Psoas muscle (tissue), 8 donors: ENCODE measurements around the gene TMEM130. TPM values are rescaled to one million over a fixed set of nuclear protein-coding genes. Genes with fewer than 3 reads are reported as not detected.
A peak's percentile ranks its signal among the peaks of the same experiment; 100 is the strongest.
"Not testable (repeated sequence)": the region's sequence is repeated elsewhere in the genome, so short reads cannot be mapped to it uniquely, and the experiment has no call there.

Experiments used
- ATAC-seq, 4 donors: fragments of 200-7000 bp; cut with Tn5 transposase; one replicate each; pipeline ENCODE4 v1.9.1; 2020; ENCODE audit warnings: moderate library complexity in 3 of 4, mild to moderate bottlenecking in 2 of 4
- DNase-seq, 2 donors: peaks; one replicate each; pipeline ENCODE4 v3.0.0-alpha.2; 2020
- H3K27ac ChIP-seq: fragments of 200-600 bp; one replicate; pipeline ENCODE4 v1.8.0; 2022
- H3K27me3 ChIP-seq, 3 donors: fragments of 200-600 bp in 1 of 3; one replicate each; pipeline versions ENCODE4 v1.6.1 to v1.8.0; 2013 to 2022; ENCODE audit warnings: low read length in 2 of 3, mild to moderate bottlenecking in 2 of 3, moderate library complexity in 1 of 3; ENCODE audit not compliant: insufficient read depth in 3 of 3
- H3K36me3 ChIP-seq, 2 donors: fragments of 200-600 bp in 1 of 2; one replicate each; pipeline versions ENCODE4 v1.6.1 to v1.8.0; 2013 to 2022; ENCODE audit warnings: low read depth in 1 of 2, mild to moderate bottlenecking in 1 of 2, moderate library complexity in 1 of 2; ENCODE audit not compliant: insufficient read depth in 1 of 2
- H3K4me1 ChIP-seq: fragments of 200-600 bp; one replicate; pipeline ENCODE4 v1.8.0; 2022
- H3K4me3 ChIP-seq: fragments of 200-600 bp; one replicate; pipeline ENCODE4 v1.8.0; 2022; ENCODE audit warnings: mild to moderate bottlenecking
- H3K9me3 ChIP-seq: fragments of 200-600 bp; one replicate; pipeline ENCODE4 v1.8.0; 2022
- WGBS, 3 donors: extraction: QIAGEN DNeasy Blood & Tissue Kit; methylation state at CpG; one replicate each; pipeline versions ENCODE4 v1.1.6 to v1.1.7; 2013; 5-methylcytosine and 5-hydroxymethylcytosine counted together
- intact Hi-C, 2 donors: fragments of 100-400 bp; cut with DNase I; formaldehyde crosslinking; loops; one replicate each; pipeline versions ENCODE4 v1.11.0 to v1.14.2; 2022
- polyA plus RNA-seq, 3 donors: library from polyadenylated mRNA; stranded (reverse); fragments of 200-250 nt; gene quantifications; one replicate each; pipeline ENCODE4 v1.2.3, GENCODE V29; 2013
- total RNA-seq, 4 donors: library from RNA; stranded (reverse); fragmentation: NEBNext Ultra II Directional in 2 of 4; extraction: Animal tissue kit (Norgen Biotek cat#: 25700) in 2 of 4; gene quantifications; one replicate each; pipeline versions ENCODE4 v1.2.1 to v1.2.4, GENCODE V29; 2021 to 2023
- TF ChIP-seq, protein P1 (sequence below): fragments of 200-600 bp; IDR thresholded peaks from one replicate; pipeline ENCODE4 v1.8.0; 2022; ENCODE audit warnings: antibody characterized with exemption
- donor health status: healthy with polysubstance abuse.
- donor health status: DM: no; HTN: no; CAD: no; lungs with moderate emphysema.
- donor health status: Bipolar disorder and iron deficiency.
- donor health status: healthy.
- donor health status: DM: yes; HTN: yes; CAD: no.
- donor health status: DM: no; HTN: no; CAD: no.
- donor health status: DM: no; HTN: no; CAD: no.
- donor health status: DM: yes; HTN: yes; CAD: no.

Gene TMEM130
- total and polyA plus RNA-seq, 7 donors: 0.08 TPM; not detected in 6

DNA sequence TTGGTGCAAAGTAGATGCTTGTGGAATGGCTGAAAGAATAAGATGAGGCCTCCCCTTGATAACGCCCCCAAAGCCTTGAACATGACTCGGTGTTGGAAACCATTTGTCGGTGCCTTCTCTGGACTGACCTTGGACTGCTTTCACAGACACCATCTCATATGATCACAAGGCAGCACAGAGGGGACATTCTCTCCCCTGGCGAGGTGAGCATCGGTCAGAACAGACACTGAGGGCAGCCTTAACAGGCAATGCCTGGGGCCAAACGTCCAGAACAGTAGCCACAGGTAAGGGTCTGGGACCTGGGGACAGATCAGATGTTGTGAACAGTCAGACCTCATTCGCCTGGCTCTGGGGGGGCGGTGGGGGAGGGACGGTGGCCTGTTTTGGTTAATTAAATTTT, 5.7 kb upstream of the TMEM130 start:
- Histone ChIP-seq H3K9me3 (no peaks in the 10 kb centered on the region), H3K27me3 (peaks cover 0 to 14% (median 3%) of the 10 kb centered on the region in 3 donors), H3K4me3 (no peak overlapping the region), H3K36me3 (no peaks in the 10 kb centered on the region), H3K27ac (no peak overlapping the region), H3K4me1 (peaks cover 8% of the 10 kb centered on the region)
- ATAC-seq: no peak
- 75 to 81% (median 80%) methylated on average over 9 of the region's 9 CpGs for WGBS, 3 donors
- intact Hi-C loops: no loop called here
- TF ChIP-seq, protein P1, sequence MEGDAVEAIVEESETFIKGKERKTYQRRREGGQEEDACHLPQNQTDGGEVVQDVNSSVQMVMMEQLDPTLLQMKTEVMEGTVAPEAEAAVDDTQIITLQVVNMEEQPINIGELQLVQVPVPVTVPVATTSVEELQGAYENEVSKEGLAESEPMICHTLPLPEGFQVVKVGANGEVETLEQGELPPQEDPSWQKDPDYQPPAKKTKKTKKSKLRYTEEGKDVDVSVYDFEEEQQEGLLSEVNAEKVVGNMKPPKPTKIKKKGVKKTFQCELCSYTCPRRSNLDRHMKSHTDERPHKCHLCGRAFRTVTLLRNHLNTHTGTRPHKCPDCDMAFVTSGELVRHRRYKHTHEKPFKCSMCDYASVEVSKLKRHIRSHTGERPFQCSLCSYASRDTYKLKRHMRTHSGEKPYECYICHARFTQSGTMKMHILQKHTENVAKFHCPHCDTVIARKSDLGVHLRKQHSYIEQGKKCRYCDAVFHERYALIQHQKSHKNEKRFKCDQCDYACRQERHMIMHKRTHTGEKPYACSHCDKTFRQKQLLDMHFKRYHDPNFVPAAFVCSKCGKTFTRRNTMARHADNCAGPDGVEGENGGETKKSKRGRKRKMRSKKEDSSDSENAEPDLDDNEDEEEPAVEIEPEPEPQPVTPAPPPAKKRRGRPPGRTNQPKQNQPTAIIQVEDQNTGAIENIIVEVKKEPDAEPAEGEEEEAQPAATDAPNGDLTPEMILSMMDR: no peak
- DNase-seq: no peak

DNA sequence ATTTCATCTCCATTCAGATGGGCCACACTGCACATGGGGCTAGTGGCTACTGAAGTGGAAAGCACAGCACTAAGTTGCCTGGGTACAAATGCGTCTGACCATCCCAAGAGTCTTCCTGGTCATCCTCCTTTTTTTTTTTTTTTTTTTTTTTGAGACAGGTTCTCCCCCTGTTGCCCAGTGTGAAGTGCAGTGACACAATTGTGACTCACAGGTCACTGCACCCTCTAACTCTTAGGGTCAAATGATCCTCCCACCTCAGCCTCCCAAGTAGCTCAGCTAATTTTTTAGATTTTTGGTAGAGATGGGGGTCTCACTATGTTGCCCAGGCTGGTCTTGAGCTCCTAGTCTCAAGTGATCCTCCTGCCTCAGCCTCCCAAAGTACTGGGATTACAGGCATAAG, 5.1 kb upstream of the TMEM130 start:
- Histone ChIP-seq H3K27ac (no peak overlapping the region), H3K4me1 (peaks cover 2% of the 10 kb centered on the region), H3K27me3 (peaks cover 0 to 18% (median 3%) of the 10 kb centered on the region in 3 donors), H3K4me3 (no peak overlapping the region), H3K9me3 (no peaks in the 10 kb centered on the region), H3K36me3 (no peaks in the 10 kb centered on the region)
- 86 to 91% (median 90%) methylated on average over 1 of the region's 1 CpG for WGBS, 3 donors
- TF ChIP-seq, protein P1: no peak
- intact Hi-C loops: no loop called here
- DNase-seq (no peak), ATAC-seq (no peak)

DNA sequence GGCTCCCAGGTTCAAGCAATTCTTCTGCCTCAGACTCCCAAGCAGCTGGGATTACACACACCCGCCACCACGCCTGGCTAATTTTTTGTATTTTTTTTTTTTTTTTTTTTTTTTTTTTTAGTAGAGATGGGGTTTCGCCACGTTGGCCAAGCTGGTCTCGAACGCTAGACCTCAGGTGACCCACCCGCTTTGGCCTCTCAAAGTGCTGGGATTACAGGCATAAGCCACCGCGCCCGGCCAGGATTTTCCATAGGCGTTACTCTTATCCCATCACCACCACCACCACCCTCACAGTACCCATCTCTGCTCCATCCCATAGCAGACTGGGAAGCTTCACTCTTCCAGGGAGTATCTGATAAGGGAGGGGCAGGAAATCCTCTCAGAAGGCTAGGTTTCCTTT, 3.8 kb upstream of the TMEM130 start:
- intact Hi-C loops, H3K27ac ChIP-seq, ATAC-seq, H3K4me1 ChIP-seq, H3K4me3 ChIP-seq, H3K36me3 ChIP-seq, H3K9me3 ChIP-seq: not testable (repeated sequence)
- WGBS, 3 donors: 72 to 80% (median 77%) methylated on average over 11 of the region's 11 CpGs
- DNase-seq: peak in 1 of 2 donors; percentile 29
- peaks cover 0 to 32% (median 5%) of the 10 kb centered on the region in 3 donors for H3K27me3 ChIP-seq

DNA sequence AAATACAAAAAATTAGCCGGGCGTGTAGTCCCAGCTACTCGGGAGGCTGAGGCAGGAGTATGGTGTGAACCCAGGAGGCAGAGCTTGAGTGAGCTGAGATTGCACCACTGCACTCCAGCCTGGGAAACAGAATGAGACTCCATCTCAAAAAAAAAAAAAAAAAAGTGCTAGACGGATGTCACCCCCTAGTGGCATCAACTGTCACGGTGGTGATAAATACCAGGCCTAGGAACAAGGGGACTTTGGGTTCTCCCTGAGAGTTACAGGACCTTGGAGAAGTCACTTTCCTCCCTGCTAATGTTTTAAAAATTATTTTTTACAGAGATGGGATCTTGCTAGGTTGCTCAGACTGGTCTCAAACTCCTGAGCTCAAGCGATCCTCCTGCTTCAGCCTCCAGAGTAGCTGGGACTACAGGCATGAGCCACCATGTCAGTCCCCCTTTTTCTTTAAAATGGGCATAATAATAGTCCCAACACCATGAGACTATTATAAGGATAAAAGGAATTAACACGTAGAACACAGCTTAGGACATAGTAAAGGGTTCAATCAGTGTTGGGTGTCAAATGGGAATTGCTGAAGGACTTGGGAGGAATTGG, 2.6 kb upstream of the TMEM130 start:
- Histone ChIP-seq H3K4me1 (no peaks in the 10 kb centered on the region), H3K27ac (no peak overlapping the region), H3K36me3 (no peaks in the 10 kb centered on the region), H3K27me3 (peaks cover 0 to 39% (median 7%) of the 10 kb centered on the region in 3 donors), H3K4me3 (no peak overlapping the region), H3K9me3 (no peaks in the 10 kb centered on the region)
- TF ChIP-seq, protein P1: peak; percentile 7
- DNase-seq: no peak
- ATAC-seq: no peak
- intact Hi-C loops: no loop called here
- 67 to 72% (median 68%) methylated on average over 7 of the region's 7 CpGs for WGBS, 3 donors

DNA sequence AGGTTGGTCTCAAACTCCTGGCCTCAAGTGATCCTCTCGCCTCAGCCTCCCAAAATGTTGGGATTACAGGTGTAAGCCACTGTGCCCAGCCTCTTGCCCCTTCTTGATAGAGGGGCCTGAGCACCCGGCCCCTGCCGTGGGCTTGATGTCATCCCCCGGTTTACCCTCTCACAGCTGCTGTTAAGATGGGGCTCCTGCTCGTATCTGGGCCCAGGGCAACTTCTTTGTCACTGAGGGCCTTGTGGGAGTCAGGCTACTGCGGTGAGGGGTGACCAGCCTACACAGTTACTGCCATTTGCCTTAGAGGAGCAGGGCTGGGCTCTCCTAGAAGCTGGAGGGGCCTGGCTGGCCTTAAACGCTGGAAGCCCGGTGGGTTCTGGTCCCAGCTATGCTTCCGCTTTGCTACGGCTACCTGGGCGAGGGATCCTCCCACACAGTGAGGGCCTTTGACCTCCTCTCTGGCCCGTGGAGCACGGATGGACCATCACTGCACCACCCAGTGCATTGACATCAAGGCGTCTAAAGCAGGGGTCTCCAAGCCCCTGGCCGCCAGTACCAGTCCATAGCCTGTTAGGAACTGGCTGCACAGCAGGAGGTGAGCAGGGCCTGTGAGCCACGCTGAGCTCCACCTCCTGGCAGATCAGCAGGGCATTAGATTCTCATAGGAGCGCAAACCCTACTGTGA, 1.1 kb upstream of the TMEM130 start:
- H3K27ac ChIP-seq: no peak overlapping the region
- peaks cover 0 to 39% (median 7%) of the 10 kb centered on the region in 3 donors for H3K27me3 ChIP-seq
- H3K4me3 ChIP-seq: peak overlapping the region; percentile 47
- 85 to 88% (median 86%) methylated on average over 17 of the region's 17 CpGs for WGBS, 3 donors
- intact Hi-C loops: no loop called here
- H3K9me3 ChIP-seq: no peaks in the 10 kb centered on the region
- ATAC-seq: no peak
- TF ChIP-seq, protein P1: no peak
- no peaks in the 10 kb centered on the region for H3K36me3 ChIP-seq
- no peak for DNase-seq
- no peaks in the 10 kb centered on the region for H3K4me1 ChIP-seq
